ENCODE measurements around the gene INO80. TPM values are rescaled to one million over a fixed set of nuclear protein-coding genes. Genes with fewer than 3 reads are reported as not detected.
A peak's percentile ranks its signal among the peaks of the same experiment; 100 is the strongest.

INO80 gene
- total RNA-seq, 1 experiment from 2014 or later: 33.8 TPM

- peak; percentile 73 for TF ChIP-seq CTCF (IDR thresholded peaks at IDR 0.05; ENCODE audit: unreplicated experiment)
- ChIA-PET CTCF (interaction anchor here (0.5 to 3.8 kb wide), 50 partner anchors 11 to 928 kb away, joined by 3 to 59 read pairs (median 5); partner anchors contain the start of genes CHAC1, DLL4, NUSAP1 and OIP5), POLR2A (interaction anchor here (0.6 to 1.8 kb wide), 8 partner anchors 12 to 247 kb away, joined by 3 to 11 read pairs (median 4); partner anchors contain the start of genes CHAC1 and DLL4)
- peaks cover 11% of the 10 kb centered on the region for H3K4me1 Mint-ChIP-seq (ENCODE audit: insufficient read depth, unreplicated experiment)
- peak; percentile 75 for DNase-seq (ENCODE audit: unreplicated experiment)
- no TSS peak for BruUV-seq (replicated peaks)
- H3K36me3 Mint-ChIP-seq (ENCODE audit: insufficient read depth, unreplicated experiment): peaks cover 5% of the 10 kb centered on the region
- intact Hi-C loops (cut with micrococcal nuclease): loop anchor here (1.0 to 5.0 kb wide), 2 partner anchors 35 to 81 kb away; no protein-coding TSS in a partner anchor
- H3K27me3 Mint-ChIP-seq (ENCODE audit: insufficient read depth, unreplicated experiment): no peaks in the 10 kb centered on the region
- H3K4me3 Mint-ChIP-seq (ENCODE audit: unreplicated experiment): peak overlapping the region; percentile 63
- no peak overlapping the region for H3K27ac Mint-ChIP-seq (ENCODE audit: low read depth, unreplicated experiment)
- no peaks in the 10 kb centered on the region for H3K9me3 Mint-ChIP-seq (ENCODE audit: unreplicated experiment)
Observed at GRCh38 chr15:40941528-40942336, 174.3 kb downstream of the INO80 start.

GRCh38 chr15:40941068-40941527 lies 175.0 kb downstream of the INO80 start:
- TSS peak; percentile 48 for BruUV-seq (replicated peaks)

GRCh38 chr15:40940296-40940801 lies 175.7 kb downstream of the INO80 start:
- DNase-seq (ENCODE audit: unreplicated experiment): no peak
- H3K27ac Mint-ChIP-seq (ENCODE audit: low read depth, unreplicated experiment): no peak overlapping the region
- CTCF ChIA-PET: interaction anchor here (0.9 to 3.8 kb wide), 12 partner anchors 10 to 246 kb away, joined by 3 to 59 read pairs (median 10); partner anchors contain the start of genes CHAC1 and DLL4
- BruUV-seq (replicated peaks): no TSS peak
- intact Hi-C loops (cut with micrococcal nuclease): loop anchor here (5.0 kb wide), 1 partner anchor 82 kb away; no protein-coding TSS in a partner anchor
- no peak for TF ChIP-seq CTCF (IDR thresholded peaks at IDR 0.05; ENCODE audit: unreplicated experiment)
- no peaks in the 10 kb centered on the region for H3K27me3 Mint-ChIP-seq (ENCODE audit: insufficient read depth, unreplicated experiment)
- peaks cover 11% of the 10 kb centered on the region for H3K4me1 Mint-ChIP-seq (ENCODE audit: insufficient read depth, unreplicated experiment)
- peaks cover 5% of the 10 kb centered on the region for H3K36me3 Mint-ChIP-seq (ENCODE audit: insufficient read depth, unreplicated experiment)
- H3K9me3 Mint-ChIP-seq (ENCODE audit: unreplicated experiment): no peaks in the 10 kb centered on the region
- H3K4me3 Mint-ChIP-seq (ENCODE audit: unreplicated experiment): no peak overlapping the region
- POLR2A ChIA-PET: interaction anchor here (0.7 to 1.6 kb wide), 2 partner anchors 45 to 384 kb away, joined by 3 to 4 read pairs; no protein-coding TSS in a partner anchor

More at GRCh38 chr15:40941068-40941527, 175.0 kb downstream of the INO80 start:
- Mint-ChIP-seq H3K27ac (ENCODE audit: low read depth, unreplicated experiment) (no peak overlapping the region), H3K27me3 (ENCODE audit: insufficient read depth, unreplicated experiment) (no peaks in the 10 kb centered on the region), H3K4me3 (ENCODE audit: unreplicated experiment) (peak overlapping the region; percentile 63), H3K4me1 (ENCODE audit: insufficient read depth, unreplicated experiment) (peaks cover 11% of the 10 kb centered on the region), H3K36me3 (ENCODE audit: insufficient read depth, unreplicated experiment) (peaks cover 5% of the 10 kb centered on the region), H3K9me3 (ENCODE audit: unreplicated experiment) (no peaks in the 10 kb centered on the region)
- intact Hi-C loops (cut with micrococcal nuclease): loop anchor here (1.0 to 5.0 kb wide), 2 partner anchors 35 to 81 kb away; no protein-coding TSS in a partner anchor
- TF ChIP-seq CTCF (IDR thresholded peaks at IDR 0.05; ENCODE audit: unreplicated experiment): no peak
- no peak for DNase-seq (ENCODE audit: unreplicated experiment)
- POLR2A ChIA-PET: interaction anchor here (0.6 to 1.8 kb wide), 7 partner anchors 11 to 385 kb away, joined by 3 to 11 read pairs (median 4); partner anchors contain the start of genes CHAC1 and DLL4
- CTCF ChIA-PET: interaction anchor here (0.5 to 3.8 kb wide), 41 partner anchors 11 to 928 kb away, joined by 3 to 59 read pairs (median 5); partner anchors contain the start of genes CHAC1, DLL4, NUSAP1 and OIP5

- CTCF ChIA-PET: interaction anchor here (0.6 to 1.4 kb wide), 3 partner anchors 23 to 58 kb away, joined by 3 to 4 read pairs (median 4); no protein-coding TSS in a partner anchor
- no TSS peak for BruUV-seq (replicated peaks)
Observed at GRCh38 chr15:40938536-40938870, 177.6 kb downstream of the INO80 start.

More at GRCh38 chr15:40938536-40938870, 177.6 kb downstream of the INO80 start:
- Mint-ChIP-seq H3K9me3 (ENCODE audit: unreplicated experiment) (no peaks in the 10 kb centered on the region), H3K27ac (ENCODE audit: low read depth, unreplicated experiment) (no peak overlapping the region), H3K4me1 (ENCODE audit: insufficient read depth, unreplicated experiment) (peaks cover 11% of the 10 kb centered on the region), H3K36me3 (ENCODE audit: insufficient read depth, unreplicated experiment) (peaks cover 5% of the 10 kb centered on the region), H3K27me3 (ENCODE audit: insufficient read depth, unreplicated experiment) (no peaks in the 10 kb centered on the region), H3K4me3 (ENCODE audit: unreplicated experiment) (no peak overlapping the region)
- TF ChIP-seq CTCF (IDR thresholded peaks at IDR 0.05; ENCODE audit: unreplicated experiment): no peak
- intact Hi-C loops (cut with micrococcal nuclease): loop anchor here (1.0 kb wide), 1 partner anchor 246 kb away; no protein-coding TSS in a partner anchor
- DNase-seq (ENCODE audit: unreplicated experiment): no peak
- POLR2A ChIA-PET: interaction anchor here (0.5 kb wide), 1 partner anchor 200 kb away, joined by 3 read pairs; no protein-coding TSS in a partner anchor

All from MCF 10A (cell line).